Dedifferentiated amniotic fluid mesenchymal stem cell (primary cell): Measurements from ENCODE around the gene UGGT2.
A peak's percentile ranks its signal among the peaks of the same experiment; 100 is the strongest.
"Not testable (repeated sequence)": the region's sequence is repeated elsewhere in the genome, so short reads cannot be mapped to it uniquely, and the experiment has no call there.

Source experiments
- DNase-seq: peaks from one replicate; pipeline ENCODE4 v3.0.0-alpha.2; 2016; ENCODE audit errors: extremely low spot score

UGGT2 gene

GRCh38 chr13:96046449-96047126, 6.6 kb downstream of the UGGT2 start:
- DNase-seq: not testable (repeated sequence)

- no peak for DNase-seq
Observed at GRCh38 chr13:96044238-96044637, 9.0 kb downstream of the UGGT2 start.

- DNase-seq: no peak
Observed at GRCh38 chr13:96041326-96042110, 11.7 kb downstream of the UGGT2 start.

- DNase-seq: no peak
Observed at GRCh38 chr13:96036515-96036914, 16.7 kb downstream of the UGGT2 start.

- no peak for DNase-seq
Observed at GRCh38 chr13:96034662-96035061, 18.5 kb downstream of the UGGT2 start.

GRCh38 chr13:96033220-96034015, 19.8 kb downstream of the UGGT2 start:
- DNase-seq: no peak

GRCh38 chr13:96032717-96033116, 20.5 kb downstream of the UGGT2 start:
- DNase-seq: no peak

- DNase-seq: no peak
Observed at GRCh38 chr13:96029002-96029401, 24.2 kb downstream of the UGGT2 start.

GRCh38 chr13:96027496-96027895, 25.7 kb downstream of the UGGT2 start:
- no peak for DNase-seq

GRCh38 chr13:96025283-96025682, 27.9 kb downstream of the UGGT2 start:
- no peak for DNase-seq

- no peak for DNase-seq
Observed at GRCh38 chr13:96020931-96021330, 32.3 kb downstream of the UGGT2 start.

- peak; percentile 31 for DNase-seq
Observed at GRCh38 chr13:96020155-96020575, 33.0 kb downstream of the UGGT2 start.

GRCh38 chr13:96018135-96018534, 35.1 kb downstream of the UGGT2 start:
- no peak for DNase-seq

- peak; percentile 28 for DNase-seq
Observed at GRCh38 chr13:96011291-96011872, 41.8 kb downstream of the UGGT2 start.

GRCh38 chr13:96003304-96003703, 49.9 kb downstream of the UGGT2 start:
- DNase-seq: no peak

- DNase-seq: no peak
Observed at GRCh38 chr13:96002322-96003131, 50.7 kb downstream of the UGGT2 start.

- DNase-seq: no peak
Observed at GRCh38 chr13:96000069-96000468, 53.1 kb downstream of the UGGT2 start.

GRCh38 chr13:95987841-95988240, 65.4 kb downstream of the UGGT2 start:
- DNase-seq: no peak

GRCh38 chr13:95982144-95982543, 71.1 kb downstream of the UGGT2 start:
- DNase-seq: no peak

- not testable (repeated sequence) for DNase-seq
Observed at GRCh38 chr13:95972651-95973050, 80.5 kb downstream of the UGGT2 start.

GRCh38 chr13:95970878-95971277, 82.3 kb downstream of the UGGT2 start:
- DNase-seq: no peak
